ENCODE measurements around the gene C5orf22. TPM values are rescaled to one million over a fixed set of nuclear protein-coding genes. Genes with fewer than 3 reads are reported as not detected.
A peak's percentile ranks its signal among the peaks of the same experiment; 100 is the strongest.

C5orf22 gene
- total RNA-seq, 1 donor from 2014 or later: 17.2 TPM

DNA sequence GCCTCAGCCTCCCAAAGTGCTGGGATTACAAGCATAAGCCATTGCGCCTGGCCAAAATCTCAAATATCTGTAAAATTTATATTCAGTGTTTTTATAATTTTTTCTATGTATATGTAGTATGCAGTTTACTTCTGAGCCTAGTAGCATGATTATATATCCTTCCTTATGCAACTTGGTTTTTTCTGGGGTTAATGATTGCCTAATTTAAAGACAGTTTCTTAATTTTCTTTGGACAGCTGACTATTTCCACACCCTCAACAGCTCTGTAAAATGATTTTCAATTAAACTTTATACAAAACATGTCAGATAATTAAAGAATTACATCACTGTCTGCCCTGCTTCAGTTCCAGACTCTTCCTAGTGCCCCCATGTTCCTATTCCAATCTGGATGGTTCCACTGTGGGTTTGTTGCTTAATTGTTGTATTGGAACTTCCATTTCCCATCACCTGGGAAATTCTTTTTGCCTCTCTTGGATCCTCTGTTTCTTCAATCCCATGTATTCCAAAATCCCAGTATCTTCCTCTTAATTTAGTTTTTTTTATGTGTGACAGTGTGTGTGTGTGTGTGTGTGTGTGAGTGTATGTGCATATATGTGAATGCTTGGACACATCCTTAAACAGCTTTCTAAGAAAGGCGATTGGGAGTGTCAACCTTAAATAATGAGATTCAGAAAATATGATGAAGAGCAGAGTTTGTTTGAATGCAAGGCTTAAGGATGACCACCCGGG lies 53.2 kb downstream of the C5orf22 start:
- DNase-seq (ENCODE audit: low spot score): no peak
- Mint-ChIP-seq H3K4me3 (ENCODE audit: unreplicated experiment) (no peak overlapping the region), H3K27ac (ENCODE audit: unreplicated experiment) (peak overlapping the region; percentile 8)

GRCh38 chr5:31585895-31586270 lies 53.8 kb downstream of the C5orf22 start:
- no peaks in the 10 kb centered on the region for H3K36me3 Mint-ChIP-seq (ENCODE audit: low read depth)
- peaks cover 7% of the 10 kb centered on the region for H3K9me3 Mint-ChIP-seq (ENCODE audit: low read depth)
- no peak overlapping the region for H3K4me3 Mint-ChIP-seq (ENCODE audit: unreplicated experiment)
- TF ChIP-seq, protein P1, sequence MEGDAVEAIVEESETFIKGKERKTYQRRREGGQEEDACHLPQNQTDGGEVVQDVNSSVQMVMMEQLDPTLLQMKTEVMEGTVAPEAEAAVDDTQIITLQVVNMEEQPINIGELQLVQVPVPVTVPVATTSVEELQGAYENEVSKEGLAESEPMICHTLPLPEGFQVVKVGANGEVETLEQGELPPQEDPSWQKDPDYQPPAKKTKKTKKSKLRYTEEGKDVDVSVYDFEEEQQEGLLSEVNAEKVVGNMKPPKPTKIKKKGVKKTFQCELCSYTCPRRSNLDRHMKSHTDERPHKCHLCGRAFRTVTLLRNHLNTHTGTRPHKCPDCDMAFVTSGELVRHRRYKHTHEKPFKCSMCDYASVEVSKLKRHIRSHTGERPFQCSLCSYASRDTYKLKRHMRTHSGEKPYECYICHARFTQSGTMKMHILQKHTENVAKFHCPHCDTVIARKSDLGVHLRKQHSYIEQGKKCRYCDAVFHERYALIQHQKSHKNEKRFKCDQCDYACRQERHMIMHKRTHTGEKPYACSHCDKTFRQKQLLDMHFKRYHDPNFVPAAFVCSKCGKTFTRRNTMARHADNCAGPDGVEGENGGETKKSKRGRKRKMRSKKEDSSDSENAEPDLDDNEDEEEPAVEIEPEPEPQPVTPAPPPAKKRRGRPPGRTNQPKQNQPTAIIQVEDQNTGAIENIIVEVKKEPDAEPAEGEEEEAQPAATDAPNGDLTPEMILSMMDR (IDR thresholded peaks at IDR 0.05): no peak
- no peak overlapping the region for H3K27ac Mint-ChIP-seq (ENCODE audit: unreplicated experiment)
- peaks cover 8% of the 10 kb centered on the region for H3K4me1 Mint-ChIP-seq (ENCODE audit: low read depth)
- no peaks in the 10 kb centered on the region for H3K27me3 Mint-ChIP-seq (ENCODE audit: low read depth)
- no peak for DNase-seq (ENCODE audit: low spot score)

More for the DNA sequence above, 53.2 kb downstream of the C5orf22 start:
- peaks cover 7% of the 10 kb centered on the region for H3K9me3 Mint-ChIP-seq (ENCODE audit: low read depth)
- H3K36me3 Mint-ChIP-seq (ENCODE audit: low read depth): no peaks in the 10 kb centered on the region
- TF ChIP-seq, protein P1 (IDR thresholded peaks at IDR 0.05): no peak
- peaks cover under 1% of the 10 kb centered on the region for H3K27me3 Mint-ChIP-seq (ENCODE audit: low read depth)
- H3K4me1 Mint-ChIP-seq (ENCODE audit: low read depth): peaks cover 8% of the 10 kb centered on the region

- no peaks in the 10 kb centered on the region for H3K27me3 Mint-ChIP-seq (ENCODE audit: low read depth)
- H3K36me3 Mint-ChIP-seq (ENCODE audit: low read depth): no peaks in the 10 kb centered on the region
- peaks cover 8% of the 10 kb centered on the region for H3K4me1 Mint-ChIP-seq (ENCODE audit: low read depth)
- no peak overlapping the region for H3K4me3 Mint-ChIP-seq (ENCODE audit: unreplicated experiment)
- no peak overlapping the region for H3K27ac Mint-ChIP-seq (ENCODE audit: unreplicated experiment)
- H3K9me3 Mint-ChIP-seq (ENCODE audit: low read depth): peaks cover 7% of the 10 kb centered on the region
- TF ChIP-seq, protein P1 (IDR thresholded peaks at IDR 0.05): no peak
- DNase-seq (ENCODE audit: low spot score): no peak
Observed at GRCh38 chr5:31587546-31587945, 55.4 kb downstream of the C5orf22 start.

DNA sequence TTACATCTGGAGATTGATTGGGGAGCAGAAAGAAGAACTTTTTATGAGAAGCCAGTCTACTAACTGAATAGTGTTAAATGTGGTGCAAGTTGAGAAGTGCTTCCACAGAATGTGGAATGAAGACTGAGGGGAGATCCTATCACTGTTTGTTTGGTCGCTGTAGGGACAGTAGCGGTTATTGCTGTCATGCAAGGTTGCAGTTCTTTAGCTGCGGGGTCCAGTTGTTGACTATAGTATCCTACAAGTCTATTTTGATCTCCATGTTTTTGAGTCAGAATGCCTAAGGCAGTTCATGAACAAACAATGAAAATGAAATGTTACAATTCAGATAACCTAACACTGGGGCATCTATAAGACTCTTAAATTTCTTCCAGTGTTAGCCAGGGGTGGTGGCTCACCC lies 61.6 kb downstream of the C5orf22 start:
- Mint-ChIP-seq H3K4me3 (ENCODE audit: unreplicated experiment) (no peak overlapping the region), H3K27me3 (ENCODE audit: low read depth) (peaks cover 15% of the 10 kb centered on the region), H3K9me3 (ENCODE audit: low read depth) (no peaks in the 10 kb centered on the region), H3K36me3 (ENCODE audit: low read depth) (no peaks in the 10 kb centered on the region), H3K4me1 (ENCODE audit: low read depth) (no peaks in the 10 kb centered on the region), H3K27ac (ENCODE audit: unreplicated experiment) (no peak overlapping the region)
- TF ChIP-seq, protein P1 (IDR thresholded peaks at IDR 0.05): no peak
- no peak for DNase-seq (ENCODE audit: low spot score)

DNA sequence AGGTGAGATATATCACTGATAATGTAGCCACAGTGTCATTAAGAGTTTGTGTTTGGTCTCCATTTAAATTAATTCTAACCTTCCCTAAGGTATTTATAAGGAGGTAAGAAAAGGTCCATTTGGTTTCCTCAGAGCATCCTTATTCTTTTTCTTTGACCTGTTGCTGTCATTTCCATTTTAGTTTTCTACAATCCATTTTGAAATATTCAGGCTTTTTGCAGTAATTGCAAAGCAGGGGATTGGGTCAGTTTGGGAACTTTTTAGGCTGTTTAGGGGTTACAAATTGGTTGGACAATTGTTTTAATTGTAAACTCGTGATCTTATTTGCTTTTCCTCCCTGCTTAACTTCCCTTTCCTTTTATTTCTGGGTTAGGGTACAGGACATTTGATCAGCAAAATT lies 64.3 kb downstream of the C5orf22 start:
- no peaks in the 10 kb centered on the region for H3K9me3 Mint-ChIP-seq (ENCODE audit: low read depth)
- TF ChIP-seq, protein P1 (IDR thresholded peaks at IDR 0.05): no peak
- DNase-seq (ENCODE audit: low spot score): no peak
- H3K27me3 Mint-ChIP-seq (ENCODE audit: low read depth): peaks cover 17% of the 10 kb centered on the region
- no peak overlapping the region for H3K4me3 Mint-ChIP-seq (ENCODE audit: unreplicated experiment)
- no peak overlapping the region for H3K27ac Mint-ChIP-seq (ENCODE audit: unreplicated experiment)
- H3K4me1 Mint-ChIP-seq (ENCODE audit: low read depth): no peaks in the 10 kb centered on the region
- no peaks in the 10 kb centered on the region for H3K36me3 Mint-ChIP-seq (ENCODE audit: low read depth)
